CD4-positive, alpha-beta memory T cell (primary cell): ENCODE measurements around the gene AP3M1. TPM values are rescaled to one million over a fixed set of nuclear protein-coding genes. Genes with fewer than 3 reads are reported as not detected.
"Not testable (repeated sequence)": the region's sequence is repeated elsewhere in the genome, so short reads cannot be mapped to it uniquely, and the experiment has no call there.

ENCODE experiments used
- CTCF ChIA-PET: fragments of 350-600 bp; sonication (Branson Sonifier 250); formaldehyde crosslinking; loops from one replicate; lab custom pipeline; 2021; ENCODE audit warnings: inconsistent platforms; ENCODE audit not compliant: partially characterized antibody; lab: Charles Lee
- POLR2A ChIA-PET: fragments of 350-600 bp; sonication (Branson Sonifier 250); formaldehyde crosslinking; loops from one replicate; lab custom pipeline; 2021; ENCODE audit not compliant: partially characterized antibody; lab: Charles Lee
- DNase-seq, 5 donors: peaks; one replicate each; pipeline versions ENCODE4 v3.0.0 to v3.0.0-alpha.2; 2020 to 2022; ENCODE audit warnings: mixed read lengths in 1 of 5
- H3K27ac ChIP-seq: one replicate; pipeline ENCODE4 v1.7.0; 2013; ENCODE audit warnings: low read depth, low read length
- H3K27me3 ChIP-seq: 2 replicates; pipeline ENCODE4 v1.7.0; 2013; ENCODE audit warnings: mild to moderate bottlenecking, low read length, moderate library complexity; ENCODE audit not compliant: insufficient read depth
- H3K36me3 ChIP-seq: 2 replicates; pipeline ENCODE4 v1.7.0; 2013; ENCODE audit warnings: mild to moderate bottlenecking, low read length, moderate library complexity; ENCODE audit not compliant: insufficient read depth
- H3K4me1 ChIP-seq: 2 replicates; pipeline ENCODE4 v1.7.0; 2013; ENCODE audit warnings: mild to moderate bottlenecking, low read length, moderate library complexity; ENCODE audit not compliant: insufficient read depth
- H3K4me3 ChIP-seq, 2 donors: one replicate each; pipeline ENCODE4 v1.7.0; 2013; ENCODE audit warnings: low read length in 2 of 2, mild to moderate bottlenecking in 1 of 2
- H3K9me3 ChIP-seq, 2 donors: one replicate each; pipeline ENCODE4 v1.7.0; 2013; ENCODE audit warnings: low read length in 2 of 2, control low read depth in 1 of 2; ENCODE audit not compliant: control insufficient read depth in 1 of 2
- H3K27ac Mint-ChIP-seq, 7 donors: one replicate each; pipeline ENCODE4 v1.8.0; 2020 to 2021; ENCODE audit warnings: mixed read lengths in 7 of 7, mild to moderate bottlenecking in 6 of 7, inconsistent platforms in 3 of 7, moderate library complexity in 3 of 7
- H3K27me3 Mint-ChIP-seq, 2 donors: one replicate each; pipeline ENCODE4 v1.8.0; 2020 to 2021; ENCODE audit warnings: mixed read lengths in 2 of 2
- H3K36me3 Mint-ChIP-seq, 2 donors: one replicate each; pipeline ENCODE4 v1.8.0; 2020 to 2021; ENCODE audit warnings: mixed read lengths in 2 of 2, inconsistent platforms in 1 of 2, mild to moderate bottlenecking in 1 of 2
- H3K4me1 Mint-ChIP-seq, 4 donors: one replicate each; pipeline ENCODE4 v1.8.0; 2020 to 2021; ENCODE audit warnings: mixed read lengths in 4 of 4, mild to moderate bottlenecking in 1 of 4
- H3K4me3 Mint-ChIP-seq, 8 donors: one replicate each; pipeline ENCODE4 v1.8.0; 2020 to 2021; ENCODE audit warnings: mixed read lengths in 8 of 8, mild to moderate bottlenecking in 7 of 8, moderate library complexity in 6 of 8, inconsistent platforms in 3 of 8
- H3K9me3 Mint-ChIP-seq, 8 donors: one replicate each; pipeline ENCODE4 v1.8.0; 2020 to 2021; ENCODE audit warnings: mixed read lengths in 8 of 8, mild to moderate bottlenecking in 5 of 8, inconsistent platforms in 3 of 8, moderate library complexity in 1 of 8
- intact Hi-C: fragments of 100-400 bp; cut with micrococcal nuclease; formaldehyde crosslinking; loops from one replicate; pipeline ENCODE4 v1.15.1; 2023
- polyA plus RNA-seq, 2 donors: library from polyadenylated mRNA; unstranded; fragments of 300-500 nt; fragmentation: Illumina TruSeq; gene quantifications; one replicate each; pipeline ENCODE4 v1.2.3, GENCODE V29; 2021
- total RNA-seq, 2 experiments: library from RNA; stranded (reverse); gene quantifications; one replicate each; pipeline ENCODE4 v1.2.3, GENCODE V29; 2021

The AP3M1 gene
- total and polyA plus RNA-seq, 4 experiments from 2014 or later: 28.7 to 38.8 (median 38.1) TPM

- H3K27me3 Mint-ChIP-seq, H3K4me3 Mint-ChIP-seq, H3K27me3 ChIP-seq, H3K36me3 ChIP-seq, H3K9me3 ChIP-seq, H3K27ac ChIP-seq, intact Hi-C loops, H3K36me3 Mint-ChIP-seq, DNase-seq, H3K9me3 Mint-ChIP-seq, H3K4me3 ChIP-seq: not testable (repeated sequence)
- ChIA-PET CTCF (interaction anchor here (1.0 to 2.1 kb wide), 4 partner anchors 11 to 19 kb away, joined by 3 to 9 read pairs (median 5); no protein-coding TSS in a partner anchor), POLR2A (interaction anchor here (1.0 to 3.5 kb wide), 2 partner anchors 12 to 38 kb away, joined by 4 to 24 read pairs; partner anchors contain the start of genes ADK and AP3M1)
- Mint-ChIP-seq H3K4me1 (peaks cover 30 to 65% (median 48%) of the 10 kb centered on the region in 4 donors), H3K27ac (peak overlapping the region in 2 of 7 donors; percentile 25 to 27)
- H3K4me1 ChIP-seq: peaks cover 33% of the 10 kb centered on the region
Observed at GRCh38 chr10:74188617-74189016, 38.0 kb upstream of the AP3M1 start.

- CTCF ChIA-PET: interaction anchor here (1.0 to 1.3 kb wide), 3 partner anchors 9 to 31 kb away, joined by 3 to 4 read pairs (median 3); no protein-coding TSS in a partner anchor
- intact Hi-C loops: no loop called here
Observed at GRCh38 chr10:74187237-74187636, 36.6 kb upstream of the AP3M1 start.

GRCh38 chr10:74186678-74187077, 36.0 kb upstream of the AP3M1 start:
- peak overlapping the region in 2 of 7 donors; percentile 38 to 53 for H3K27ac Mint-ChIP-seq
- Histone ChIP-seq H3K9me3 (no peaks in the 10 kb centered on the region), H3K4me3 (no peak overlapping the region), H3K4me1 (peaks cover 27% of the 10 kb centered on the region), H3K36me3 (no peaks in the 10 kb centered on the region), H3K27ac (no peak overlapping the region), H3K27me3 (no peaks in the 10 kb centered on the region)
- intact Hi-C loops: no loop called here
- H3K27me3 Mint-ChIP-seq: no peaks in the 10 kb centered on the region
- H3K9me3 Mint-ChIP-seq: peaks cover 0 to 2% (median 0%) of the 10 kb centered on the region in 8 donors
- H3K4me3 Mint-ChIP-seq: no peak overlapping the region
- POLR2A ChIA-PET: no interaction called here
- H3K36me3 Mint-ChIP-seq: peaks cover 0 to 4% of the 10 kb centered on the region in 2 donors
- CTCF ChIA-PET: interaction anchor here (1.0 kb wide), 1 partner anchor 26 kb away, joined by 4 read pairs; no protein-coding TSS in a partner anchor
- H3K4me1 Mint-ChIP-seq: peaks cover 31 to 58% (median 44%) of the 10 kb centered on the region in 4 donors
- DNase-seq: no peak

More at GRCh38 chr10:74187237-74187636, 36.6 kb upstream of the AP3M1 start:
- Histone ChIP-seq H3K27ac (no peak overlapping the region), H3K27me3 (no peaks in the 10 kb centered on the region), H3K36me3 (no peaks in the 10 kb centered on the region), H3K4me1 (peaks cover 24% of the 10 kb centered on the region), H3K4me3 (no peak overlapping the region), H3K9me3 (no peaks in the 10 kb centered on the region)
- POLR2A ChIA-PET: interaction anchor here (0.8 kb wide), 1 partner anchor 9 kb away, joined by 3 read pairs; no protein-coding TSS in a partner anchor
- H3K4me1 Mint-ChIP-seq: peaks cover 29 to 58% (median 41%) of the 10 kb centered on the region in 4 donors
- peaks cover 0 to 4% of the 10 kb centered on the region in 2 donors for H3K36me3 Mint-ChIP-seq
- H3K27me3 Mint-ChIP-seq: no peaks in the 10 kb centered on the region
- DNase-seq: no peak
- no peak overlapping the region for H3K4me3 Mint-ChIP-seq
- H3K27ac Mint-ChIP-seq: peak overlapping the region in 4 of 7 donors; percentile 17 to 76 (median 63)
- peaks cover 0 to 2% (median 0%) of the 10 kb centered on the region in 8 donors for H3K9me3 Mint-ChIP-seq

GRCh38 chr10:74179111-74179710, 28.6 kb upstream of the AP3M1 start:
- H3K36me3 ChIP-seq: no peaks in the 10 kb centered on the region
- intact Hi-C loops: loop anchor here (5.0 kb wide), 2 partner anchors 48 to 933 kb away; partner anchors contain the start of gene SAMD8
- no peak for DNase-seq
- H3K4me3 Mint-ChIP-seq: peak overlapping the region in 4 of 8 donors; percentile 13 to 44 (median 20)
- H3K9me3 ChIP-seq: no peaks in the 10 kb centered on the region
- no peaks in the 10 kb centered on the region for H3K27me3 Mint-ChIP-seq
- peak overlapping the region in 6 of 7 donors; percentile 45 to 84 (median 64) for H3K27ac Mint-ChIP-seq
- peaks cover 0 to 8% of the 10 kb centered on the region in 2 donors for H3K36me3 Mint-ChIP-seq
- peaks cover 46% of the 10 kb centered on the region for H3K4me1 ChIP-seq
- no peaks in the 10 kb centered on the region for H3K9me3 Mint-ChIP-seq
- H3K4me1 Mint-ChIP-seq: peaks cover 31 to 54% (median 46%) of the 10 kb centered on the region in 4 donors
- CTCF ChIA-PET: interaction anchor here (1.4 to 3.6 kb wide), 2 partner anchors 13 to 34 kb away, joined by 3 to 13 read pairs; no protein-coding TSS in a partner anchor
- H3K27ac ChIP-seq: no peak overlapping the region
- no peaks in the 10 kb centered on the region for H3K27me3 ChIP-seq
- POLR2A ChIA-PET: interaction anchor here (1.0 to 4.1 kb wide), 6 partner anchors 10 to 55 kb away, joined by 3 to 46 read pairs (median 6); partner anchors contain the start of genes ADK and AP3M1
- no peak overlapping the region for H3K4me3 ChIP-seq

GRCh38 chr10:74178042-74178791, 27.6 kb upstream of the AP3M1 start:
- no peaks in the 10 kb centered on the region for H3K36me3 ChIP-seq
- no peaks in the 10 kb centered on the region for H3K9me3 ChIP-seq
- peak overlapping the region in 6 of 8 donors; percentile 22 to 64 (median 51) for H3K4me3 Mint-ChIP-seq
- H3K27ac Mint-ChIP-seq: peak overlapping the region; percentile 22 to 96 (median 66)
- H3K4me1 ChIP-seq: peaks cover 46% of the 10 kb centered on the region
- peaks cover 0 to 8% of the 10 kb centered on the region in 2 donors for H3K36me3 Mint-ChIP-seq
- H3K4me3 ChIP-seq: no peak overlapping the region
- H3K9me3 Mint-ChIP-seq: no peaks in the 10 kb centered on the region
- H3K27me3 Mint-ChIP-seq: no peaks in the 10 kb centered on the region
- CTCF ChIA-PET: interaction anchor here (0.9 to 3.6 kb wide), 4 partner anchors 9 to 56 kb away, joined by 3 to 13 read pairs (median 5); no protein-coding TSS in a partner anchor
- no peak for DNase-seq
- peaks cover 31 to 54% (median 46%) of the 10 kb centered on the region in 4 donors for H3K4me1 Mint-ChIP-seq
- no peak overlapping the region for H3K27ac ChIP-seq
- H3K27me3 ChIP-seq: no peaks in the 10 kb centered on the region
- POLR2A ChIA-PET: interaction anchor here (0.8 to 4.1 kb wide), 7 partner anchors 9 to 56 kb away, joined by 3 to 46 read pairs (median 3); partner anchors contain the start of genes ADK and AP3M1
- intact Hi-C loops: loop anchor here (5.0 kb wide), 2 partner anchors 49 to 934 kb away; partner anchors contain the start of gene SAMD8

GRCh38 chr10:74177140-74177677, 26.6 kb upstream of the AP3M1 start:
- Mint-ChIP-seq H3K4me3 (peak overlapping the region; percentile 90 to 94 (median 93)), H3K9me3 (no peaks in the 10 kb centered on the region), H3K36me3 (peaks cover 0 to 8% of the 10 kb centered on the region in 2 donors), H3K27ac (peak overlapping the region; percentile 96 to 98 (median 97)), H3K27me3 (no peaks in the 10 kb centered on the region), H3K4me1 (peaks cover 28 to 54% (median 44%) of the 10 kb centered on the region in 4 donors)
- peaks cover 46% of the 10 kb centered on the region for H3K4me1 ChIP-seq
- H3K27ac ChIP-seq: peak overlapping the region; percentile 76
- no peak for DNase-seq
- H3K27me3 ChIP-seq: no peaks in the 10 kb centered on the region
- H3K9me3 ChIP-seq: no peaks in the 10 kb centered on the region
- intact Hi-C loops: loop anchor here (2.0 to 5.0 kb wide), 3 partner anchors 14 to 935 kb away; partner anchors contain the start of gene SAMD8
- ChIA-PET POLR2A (interaction anchor here (0.6 to 4.1 kb wide), 10 partner anchors 10 to 935 kb away, joined by 3 to 46 read pairs (median 6); partner anchors contain the start of genes ADK, AP3M1 and KAT6B), CTCF (interaction anchor here (1.0 to 3.6 kb wide), 4 partner anchors 12 to 1058 kb away, joined by 3 to 13 read pairs (median 5); partner anchors contain the start of gene COMTD1)
- peak overlapping the region; percentile 71 to 82 for H3K4me3 ChIP-seq
- H3K36me3 ChIP-seq: no peaks in the 10 kb centered on the region
